Mesendoderm (in vitro differentiated cells): Measurements from ENCODE around the gene TBCA. TPM values are rescaled to one million over a fixed set of nuclear protein-coding genes. Genes with fewer than 3 reads are reported as not detected.

Experiments used
- DNase-seq: peaks from one replicate; pipeline ENCODE4 v3.0.0; 2013
- H2AK5ac ChIP-seq: 2 replicates; pipeline ENCODE4 v1.6.1; 2013; ENCODE audit warnings: low read length, inconsistent platforms
- H2BK120ac ChIP-seq: 2 replicates; pipeline ENCODE4 v1.6.1; 2013; ENCODE audit warnings: low read depth, mild to moderate bottlenecking, low read length, moderate library complexity, mixed read lengths
- H2BK15ac ChIP-seq: replicated peaks from 2 replicates; pipeline ENCODE4 v1.6.1; 2013; ENCODE audit warnings: low read depth, mild to moderate bottlenecking, moderate library complexity
- H2BK5ac ChIP-seq: 2 replicates; pipeline ENCODE4 v1.6.1; 2013; ENCODE audit warnings: low read length, inconsistent platforms
- H3K18ac ChIP-seq: 2 replicates; pipeline ENCODE4 v1.6.1; 2013; ENCODE audit warnings: mild to moderate bottlenecking, low read length, mixed read lengths
- H3K23ac ChIP-seq: one replicate; pipeline ENCODE4 v1.6.1; 2013; ENCODE audit warnings: low read length
- H3K27ac ChIP-seq: 2 replicates; pipeline ENCODE4 v1.5.1; 2013; ENCODE audit warnings: low read depth, mild to moderate bottlenecking, inconsistent platforms, low read length, moderate library complexity
- H3K27me3 ChIP-seq: 2 replicates; pipeline ENCODE4 v1.6.1; 2013; ENCODE audit warnings: low read length, control low read depth, mild to moderate bottlenecking, inconsistent platforms; ENCODE audit not compliant: insufficient read depth, poor library complexity
- H3K36me3 ChIP-seq: 2 replicates; pipeline ENCODE4 v1.6.1; 2013; ENCODE audit warnings: low read length, inconsistent platforms; ENCODE audit not compliant: control insufficient read depth, insufficient read depth
- H3K4ac ChIP-seq: one replicate; pipeline ENCODE4 v1.6.1; 2013; ENCODE audit warnings: low read depth, mild to moderate bottlenecking, low read length, moderate library complexity
- H3K4me1 ChIP-seq: 2 replicates; pipeline ENCODE4 v1.6.1; 2013; ENCODE audit warnings: low read depth, low read length, inconsistent platforms; ENCODE audit not compliant: control insufficient read depth
- H3K4me2 ChIP-seq: 2 replicates; pipeline ENCODE4 v1.6.1; 2013; ENCODE audit warnings: low read length
- H3K4me3 ChIP-seq: 2 replicates; pipeline ENCODE4 v1.5.1; 2013; ENCODE audit warnings: mild to moderate bottlenecking, low read length
- H3K56ac ChIP-seq: one replicate; pipeline ENCODE4 v1.6.1; 2013; ENCODE audit warnings: low read length
- H3K79me1 ChIP-seq: 2 replicates; pipeline ENCODE4 v1.6.1; 2013; ENCODE audit warnings: low read length, inconsistent platforms
- H3K79me2 ChIP-seq: 2 replicates; pipeline ENCODE4 v1.6.1; 2013; ENCODE audit warnings: mild to moderate bottlenecking, low read length; ENCODE audit not compliant: control insufficient read depth, insufficient read depth
- H3K9ac ChIP-seq: 2 replicates; pipeline ENCODE4 v1.6.1; 2013; ENCODE audit warnings: low read length, inconsistent platforms
- H4K5ac ChIP-seq: one replicate; pipeline ENCODE4 v1.6.1; 2013; ENCODE audit warnings: low read length
- H4K8ac ChIP-seq: one replicate; pipeline ENCODE4 v1.6.1; 2013; ENCODE audit warnings: low read depth, mild to moderate bottlenecking, control low read depth, low read length, moderate library complexity
- WGBS: extraction: QIAGEN DNeasy Blood & Tissue Kit; methylation state at CpG from one replicate; pipeline ENCODE4 v1.1.7; 2013; ENCODE audit warnings: low lambda C conversion rate, missing lambda C conversion rate; ENCODE audit not compliant: insufficient coverage; ENCODE audit errors: extremely low coverage; 5-methylcytosine and 5-hydroxymethylcytosine counted together
- polyA plus RNA-seq, 2 experiments: library from polyadenylated mRNA; stranded (reverse); fragments of 200-250 nt; gene quantifications; one replicate each; pipeline ENCODE4 v1.2.3, GENCODE V29; 2013

The TBCA gene, protein sequence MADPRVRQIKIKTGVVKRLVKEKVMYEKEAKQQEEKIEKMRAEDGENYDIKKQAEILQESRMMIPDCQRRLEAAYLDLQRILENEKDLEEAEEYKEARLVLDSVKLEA
- 1,122 TPM for polyA plus RNA-seq (2013, experiment 1 of 2)
- polyA plus RNA-seq (2013, experiment 2 of 2): 1,116 TPM

DNA sequence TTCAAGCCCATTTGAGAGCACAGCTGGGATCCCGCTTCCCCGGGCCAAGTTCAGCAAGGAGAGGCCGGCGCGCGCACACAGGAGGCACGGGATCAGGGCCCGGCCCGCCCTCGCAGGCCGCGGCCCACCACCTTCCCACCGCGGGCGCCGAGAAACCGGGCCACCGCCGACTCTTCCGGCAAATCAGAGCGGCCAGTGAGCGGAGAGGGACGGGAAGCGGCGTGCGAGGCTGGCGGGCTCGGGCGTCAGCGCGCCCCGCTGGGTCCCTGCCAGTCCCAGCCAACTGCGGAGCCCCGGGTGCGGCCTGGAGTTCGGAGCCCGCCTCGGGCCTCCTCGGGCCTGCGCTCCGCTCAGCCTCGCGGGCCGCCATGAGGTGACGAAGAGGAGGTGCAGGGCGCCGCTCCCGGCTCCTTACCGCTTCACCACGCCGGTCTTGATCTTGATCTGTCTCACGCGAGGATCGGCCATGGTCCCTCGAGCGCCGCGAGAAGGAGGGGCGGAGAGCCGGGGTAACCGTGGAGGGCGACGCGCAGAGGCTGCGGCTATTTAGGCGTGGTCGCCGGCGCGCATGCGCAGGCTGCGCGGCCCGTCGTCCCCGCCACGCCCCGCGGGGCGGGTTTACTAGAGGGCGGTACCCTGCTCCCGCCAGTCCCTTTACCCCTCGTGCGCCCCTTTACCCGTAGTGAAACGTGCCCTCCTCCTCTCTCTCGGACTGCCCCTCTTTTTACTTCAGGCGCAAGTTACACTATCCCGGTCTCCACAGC lies at the start of gene TBCA:
Gene TBCA (minus strand): TSS at position 550 of the 764 bp plus-strand sequence. CDS start 82 bp downstream, at position 468.
- peak within 1 kb of the TSS; percentile 95 for H3K56ac ChIP-seq
- no peak within 1 kb of the TSS for H2BK15ac ChIP-seq
- peak within 1 kb of the TSS; percentile 5 for H2AK5ac ChIP-seq
- H3K4me3 ChIP-seq: peak within 1 kb of the TSS; percentile 85
- WGBS: no CpG with 5 or more reads among the region's 89 CpGs
- H4K5ac ChIP-seq: no peak within 1 kb of the TSS
- peaks cover 37% of the 10 kb centered on the region for H3K79me2 ChIP-seq
- peaks cover 6% of the 10 kb centered on the region for H3K4me1 ChIP-seq
- peak within 1 kb of the TSS; percentile 93 for H3K9ac ChIP-seq
- no peak within 1 kb of the TSS for H4K8ac ChIP-seq
- no peaks in the 10 kb centered on the region for H3K79me1 ChIP-seq
- H3K4ac ChIP-seq: peak within 1 kb of the TSS; percentile 74
- no peaks in the 10 kb centered on the region for H3K27me3 ChIP-seq
- peak within 1 kb of the TSS; percentile 77 for H2BK5ac ChIP-seq
- DNase-seq: peak; percentile 93
- H3K18ac ChIP-seq: peak within 1 kb of the TSS; percentile 77
- H3K36me3 ChIP-seq: no peaks in the 10 kb centered on the region
- peak within 1 kb of the TSS; percentile 81 for H3K27ac ChIP-seq
- peak within 1 kb of the TSS; percentile 78 for H3K4me2 ChIP-seq
- peak within 1 kb of the TSS; percentile 83 for H3K23ac ChIP-seq
- H2BK120ac ChIP-seq: no peak within 1 kb of the TSS

DNA sequence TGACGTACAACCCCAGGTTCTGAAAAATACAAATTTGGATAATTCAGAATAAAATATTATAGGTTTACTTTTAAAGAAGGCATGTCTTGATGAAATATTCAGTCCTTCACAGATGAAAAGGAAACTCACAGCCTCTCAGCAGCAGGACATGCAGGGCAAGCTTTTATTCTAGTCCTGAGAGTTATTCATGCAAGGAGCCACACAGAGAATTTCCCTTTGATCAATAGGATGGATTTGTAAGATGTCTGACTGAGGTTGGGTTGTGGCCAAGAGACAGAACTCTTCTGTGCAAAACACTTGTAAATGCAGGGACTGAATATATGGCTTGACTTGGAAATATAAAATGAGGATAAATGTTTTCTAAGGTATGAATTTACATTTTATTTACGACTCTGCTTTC lies 48.8 kb upstream of the TBCA start:
- H3K4me1 ChIP-seq: peaks cover 2% of the 10 kb centered on the region
- no peak overlapping the region for H3K23ac ChIP-seq
- H2BK15ac ChIP-seq: no peak overlapping the region
- H3K4me2 ChIP-seq: no peak overlapping the region
- no CpG with 5 or more reads among the region's 2 CpGs for WGBS
- H3K4ac ChIP-seq: no peak overlapping the region
- no peak overlapping the region for H2BK5ac ChIP-seq
- H3K56ac ChIP-seq: no peak overlapping the region
- no peak for DNase-seq
- no peak overlapping the region for H3K18ac ChIP-seq
- H3K9ac ChIP-seq: no peak overlapping the region
- H3K36me3 ChIP-seq: no peaks in the 10 kb centered on the region
- no peaks in the 10 kb centered on the region for H3K27me3 ChIP-seq
- H3K27ac ChIP-seq: no peak overlapping the region
- H3K79me2 ChIP-seq: no peaks in the 10 kb centered on the region
- H4K8ac ChIP-seq: no peak overlapping the region
- H4K5ac ChIP-seq: no peak overlapping the region
- H2AK5ac ChIP-seq: no peak overlapping the region
- H2BK120ac ChIP-seq: no peak overlapping the region
- H3K79me1 ChIP-seq: no peaks in the 10 kb centered on the region
- no peak overlapping the region for H3K4me3 ChIP-seq

DNA sequence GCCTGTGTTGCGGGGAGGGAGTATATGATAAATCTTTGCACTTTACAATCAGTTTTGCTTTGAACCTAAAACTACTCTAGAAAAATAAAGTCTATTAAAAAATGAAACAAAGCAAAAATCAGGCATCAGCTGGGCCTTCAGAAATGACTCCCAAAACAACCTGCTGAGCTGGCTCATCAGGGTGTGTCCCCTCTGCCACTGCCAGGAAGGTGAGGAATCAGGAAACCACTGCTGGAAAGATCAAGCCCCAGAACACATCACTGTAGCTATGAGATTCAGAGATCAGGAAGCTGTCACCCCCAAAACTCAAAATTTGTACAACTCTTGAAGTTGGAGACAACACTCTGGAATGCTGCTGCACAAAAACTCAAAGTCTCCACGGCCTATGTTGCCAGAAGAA lies 40.5 kb upstream of the TBCA start:
- no peaks in the 10 kb centered on the region for H3K27me3 ChIP-seq
- H3K23ac ChIP-seq: no peak overlapping the region
- no peaks in the 10 kb centered on the region for H3K4me1 ChIP-seq
- H4K8ac ChIP-seq: no peak overlapping the region
- no peaks in the 10 kb centered on the region for H3K36me3 ChIP-seq
- no peak overlapping the region for H2AK5ac ChIP-seq
- no peak overlapping the region for H2BK120ac ChIP-seq
- H3K9ac ChIP-seq: no peak overlapping the region
- H3K4me2 ChIP-seq: no peak overlapping the region
- no peak overlapping the region for H4K5ac ChIP-seq
- H3K4ac ChIP-seq: no peak overlapping the region
- no peak overlapping the region for H3K56ac ChIP-seq
- H3K79me2 ChIP-seq: no peaks in the 10 kb centered on the region
- no peak overlapping the region for H3K4me3 ChIP-seq
- H2BK5ac ChIP-seq: no peak overlapping the region
- WGBS: no CpG with 5 or more reads among the region's 2 CpGs
- H3K27ac ChIP-seq: no peak overlapping the region
- DNase-seq: no peak
- H2BK15ac ChIP-seq: no peak overlapping the region
- H3K79me1 ChIP-seq: no peaks in the 10 kb centered on the region
- H3K18ac ChIP-seq: no peak overlapping the region

DNA sequence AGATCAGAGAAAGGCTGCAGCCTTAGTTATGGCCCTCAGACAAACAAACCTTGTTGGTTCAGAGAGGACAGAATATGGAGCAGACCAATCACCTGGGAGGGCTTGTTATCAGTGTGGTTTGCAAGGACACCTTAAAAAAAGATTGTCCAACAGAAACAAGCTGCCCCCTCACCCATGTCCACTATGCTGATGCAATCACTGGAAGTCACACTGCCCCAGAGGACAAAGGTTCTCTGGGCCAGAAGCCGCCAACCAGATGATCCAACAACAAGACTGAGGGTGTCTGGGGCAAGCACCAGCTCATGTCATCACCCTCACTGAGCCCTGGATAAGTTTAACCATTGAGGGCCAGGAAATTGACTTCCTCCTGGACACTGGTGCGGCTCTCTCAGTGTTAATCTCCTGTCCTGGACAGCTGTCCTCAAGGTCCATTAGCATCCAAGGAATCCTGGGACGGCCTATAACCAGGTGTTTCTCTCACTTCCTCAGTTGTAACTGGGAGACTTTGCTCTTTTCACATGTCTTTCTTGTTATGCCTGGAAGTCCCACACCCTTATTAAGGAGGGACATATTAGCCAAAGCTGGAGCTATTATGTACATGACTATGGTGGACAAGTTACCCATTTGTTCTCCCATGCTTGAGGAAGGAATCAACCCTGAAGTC lies 36.9 kb upstream of the TBCA start:
- no peak overlapping the region for H3K23ac ChIP-seq
- H4K8ac ChIP-seq: no peak overlapping the region
- H2AK5ac ChIP-seq: no peak overlapping the region
- WGBS: no CpG with 5 or more reads among the region's 3 CpGs
- no peak overlapping the region for H2BK15ac ChIP-seq
- DNase-seq: no peak
- no peak overlapping the region for H3K4ac ChIP-seq
- no peaks in the 10 kb centered on the region for H3K4me1 ChIP-seq
- H3K27ac ChIP-seq: no peak overlapping the region
- H2BK120ac ChIP-seq: no peak overlapping the region
- H3K4me2 ChIP-seq: no peak overlapping the region
- no peak overlapping the region for H3K56ac ChIP-seq
- no peak overlapping the region for H3K18ac ChIP-seq
- H3K79me1 ChIP-seq: no peaks in the 10 kb centered on the region
- H3K79me2 ChIP-seq: no peaks in the 10 kb centered on the region
- H3K9ac ChIP-seq: no peak overlapping the region
- no peak overlapping the region for H3K4me3 ChIP-seq
- no peak overlapping the region for H4K5ac ChIP-seq
- H3K36me3 ChIP-seq: no peaks in the 10 kb centered on the region
- no peaks in the 10 kb centered on the region for H3K27me3 ChIP-seq
- no peak overlapping the region for H2BK5ac ChIP-seq

DNA sequence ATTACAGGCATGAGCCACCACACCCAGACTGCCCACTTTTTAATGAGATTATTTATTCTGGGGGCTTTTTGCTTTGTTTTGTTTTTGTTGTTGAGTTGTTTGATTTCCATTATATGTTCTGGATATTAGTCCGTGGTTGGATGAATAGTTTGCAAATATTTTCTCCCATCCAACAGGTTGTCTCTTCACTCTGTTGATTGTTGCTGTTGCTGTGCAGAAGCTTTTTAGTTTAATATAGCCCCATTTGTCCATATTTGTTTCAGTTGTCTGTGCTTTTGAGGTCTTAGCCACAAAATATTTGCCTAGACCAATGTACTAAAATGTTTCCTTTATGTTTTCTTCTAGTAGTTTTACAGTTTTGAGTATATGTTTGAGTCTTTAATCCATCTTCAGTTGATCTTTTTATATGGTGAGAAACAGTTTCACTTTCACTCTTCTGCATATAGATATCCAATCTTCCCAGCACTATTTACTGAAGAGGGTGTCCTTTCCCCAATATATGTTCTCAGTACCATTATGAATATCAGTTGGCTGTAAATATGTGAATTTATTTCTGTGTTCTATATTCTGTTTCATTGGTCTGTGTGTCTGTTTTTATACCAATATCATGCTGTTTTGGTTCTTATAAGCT lies 30.2 kb upstream of the TBCA start:
- no peak overlapping the region for H3K4me3 ChIP-seq
- no peak overlapping the region for H2BK120ac ChIP-seq
- H2AK5ac ChIP-seq: no peak overlapping the region
- H2BK5ac ChIP-seq: no peak overlapping the region
- no CpG with 5 or more reads among the region's 1 CpG for WGBS
- no peak for DNase-seq
- H3K79me2 ChIP-seq: no peaks in the 10 kb centered on the region
- no peak overlapping the region for H3K9ac ChIP-seq
- no peak overlapping the region for H3K4me2 ChIP-seq
- H3K36me3 ChIP-seq: no peaks in the 10 kb centered on the region
- H4K8ac ChIP-seq: no peak overlapping the region
- no peaks in the 10 kb centered on the region for H3K79me1 ChIP-seq
- no peaks in the 10 kb centered on the region for H3K27me3 ChIP-seq
- H3K18ac ChIP-seq: no peak overlapping the region
- H3K4ac ChIP-seq: no peak overlapping the region
- H3K56ac ChIP-seq: no peak overlapping the region
- no peak overlapping the region for H4K5ac ChIP-seq
- no peak overlapping the region for H3K27ac ChIP-seq
- no peak overlapping the region for H2BK15ac ChIP-seq
- no peak overlapping the region for H3K23ac ChIP-seq
- no peaks in the 10 kb centered on the region for H3K4me1 ChIP-seq
